GM10266 (cell line): ENCODE data around the gene EFCAB6.

Experiments
- DNase-seq: peaks from one replicate; pipeline ENCODE4 v3.0.0; 2012; ENCODE audit errors: extremely low spot score
- TF ChIP-seq, protein P1 (sequence below): IDR thresholded peaks from 2 replicates; pipeline ENCODE4 v1.5.1; 2012; ENCODE audit warnings: mild to moderate bottlenecking, low read depth; ENCODE audit not compliant: control insufficient read depth, insufficient read depth; ENCODE audit errors: missing control alignments

Gene EFCAB6

DNA sequence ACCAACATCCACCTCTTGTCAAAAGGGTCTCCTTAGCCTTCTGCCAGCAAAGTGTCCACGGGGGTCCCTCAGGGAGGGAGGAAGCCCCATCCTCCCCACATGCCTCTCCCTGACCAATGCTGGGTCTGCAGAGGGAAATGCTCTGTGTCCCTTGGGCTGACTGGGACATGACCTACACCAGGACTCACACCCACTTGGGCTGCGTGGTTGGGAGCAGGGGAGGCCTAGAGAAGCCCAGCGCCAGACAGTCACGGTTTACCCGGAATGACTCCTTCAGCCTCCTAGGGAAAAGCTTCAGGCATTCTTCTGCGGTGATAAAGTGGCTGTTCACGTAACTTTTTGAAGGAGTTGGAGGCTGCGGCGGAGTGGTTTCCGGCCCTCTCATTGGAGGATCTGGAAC is 180.3 kb downstream of the EFCAB6 start:
- TF ChIP-seq, protein P1, sequence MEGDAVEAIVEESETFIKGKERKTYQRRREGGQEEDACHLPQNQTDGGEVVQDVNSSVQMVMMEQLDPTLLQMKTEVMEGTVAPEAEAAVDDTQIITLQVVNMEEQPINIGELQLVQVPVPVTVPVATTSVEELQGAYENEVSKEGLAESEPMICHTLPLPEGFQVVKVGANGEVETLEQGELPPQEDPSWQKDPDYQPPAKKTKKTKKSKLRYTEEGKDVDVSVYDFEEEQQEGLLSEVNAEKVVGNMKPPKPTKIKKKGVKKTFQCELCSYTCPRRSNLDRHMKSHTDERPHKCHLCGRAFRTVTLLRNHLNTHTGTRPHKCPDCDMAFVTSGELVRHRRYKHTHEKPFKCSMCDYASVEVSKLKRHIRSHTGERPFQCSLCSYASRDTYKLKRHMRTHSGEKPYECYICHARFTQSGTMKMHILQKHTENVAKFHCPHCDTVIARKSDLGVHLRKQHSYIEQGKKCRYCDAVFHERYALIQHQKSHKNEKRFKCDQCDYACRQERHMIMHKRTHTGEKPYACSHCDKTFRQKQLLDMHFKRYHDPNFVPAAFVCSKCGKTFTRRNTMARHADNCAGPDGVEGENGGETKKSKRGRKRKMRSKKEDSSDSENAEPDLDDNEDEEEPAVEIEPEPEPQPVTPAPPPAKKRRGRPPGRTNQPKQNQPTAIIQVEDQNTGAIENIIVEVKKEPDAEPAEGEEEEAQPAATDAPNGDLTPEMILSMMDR = no peak
- DNase-seq = no peak

DNA sequence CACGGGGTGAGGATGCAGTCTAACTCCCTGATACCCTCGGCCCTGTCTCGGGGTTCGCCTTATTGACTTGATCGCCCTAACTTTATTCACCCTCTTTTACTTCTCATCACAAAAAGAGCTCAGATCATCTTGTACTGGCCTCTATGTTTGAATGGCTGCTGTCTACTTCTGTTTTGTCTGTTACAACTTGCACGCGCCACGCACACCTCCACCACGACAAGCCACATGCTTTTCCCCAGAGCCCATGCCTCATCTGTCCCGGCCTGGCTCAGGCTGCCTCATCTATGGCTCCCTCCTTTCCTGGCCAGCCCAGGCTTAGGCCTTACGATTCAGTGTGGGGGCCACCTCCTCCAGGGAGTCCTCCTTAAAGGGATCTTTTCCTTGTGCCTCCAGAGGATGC is 180.9 kb downstream of the EFCAB6 start:
- TF ChIP-seq, protein P1 = no peak
- no peak for DNase-seq

DNA sequence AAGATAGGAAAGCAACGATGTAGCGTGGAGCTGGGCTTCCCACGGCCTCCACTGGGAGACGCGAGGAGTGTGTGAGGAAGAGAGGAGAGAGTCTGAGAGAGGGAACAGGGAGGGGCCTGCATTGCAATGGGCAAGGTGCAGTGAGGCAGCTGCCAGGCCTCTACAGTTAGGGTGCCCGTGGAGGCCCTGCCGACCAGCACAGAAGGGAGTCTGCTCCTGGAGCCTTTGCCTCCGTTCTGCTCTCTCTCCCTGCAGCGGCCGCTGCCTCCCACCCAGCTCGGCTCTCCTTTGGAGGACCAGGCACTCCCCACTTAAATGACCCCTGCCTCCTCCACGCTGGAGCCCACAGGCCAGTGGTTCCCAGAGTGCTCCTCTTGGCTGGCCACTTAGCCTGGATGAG is 181.7 kb downstream of the EFCAB6 start:
- DNase-seq = no peak
- TF ChIP-seq, protein P1 = no peak

DNA sequence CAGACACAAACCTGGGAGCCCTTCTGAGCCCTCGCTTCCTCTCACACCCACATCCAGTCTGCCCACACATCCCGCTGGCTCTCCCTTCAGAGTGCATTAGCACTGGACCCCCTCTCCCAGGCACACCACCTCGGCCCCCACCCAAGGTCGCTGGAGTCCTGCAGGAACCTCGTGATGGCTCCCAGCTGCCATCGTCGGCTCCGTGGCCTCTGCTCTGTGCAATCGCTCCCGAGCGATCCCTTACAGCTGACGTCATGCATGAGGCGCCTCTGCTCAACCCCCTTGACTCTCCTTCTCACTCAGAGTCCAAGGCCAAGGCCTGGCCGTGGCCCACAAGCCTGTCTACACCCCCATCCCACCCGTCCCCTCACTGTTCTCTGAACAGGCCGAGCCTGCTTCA is 183.9 kb downstream of the EFCAB6 start:
- no peak for DNase-seq
- TF ChIP-seq, protein P1 = no peak

DNA sequence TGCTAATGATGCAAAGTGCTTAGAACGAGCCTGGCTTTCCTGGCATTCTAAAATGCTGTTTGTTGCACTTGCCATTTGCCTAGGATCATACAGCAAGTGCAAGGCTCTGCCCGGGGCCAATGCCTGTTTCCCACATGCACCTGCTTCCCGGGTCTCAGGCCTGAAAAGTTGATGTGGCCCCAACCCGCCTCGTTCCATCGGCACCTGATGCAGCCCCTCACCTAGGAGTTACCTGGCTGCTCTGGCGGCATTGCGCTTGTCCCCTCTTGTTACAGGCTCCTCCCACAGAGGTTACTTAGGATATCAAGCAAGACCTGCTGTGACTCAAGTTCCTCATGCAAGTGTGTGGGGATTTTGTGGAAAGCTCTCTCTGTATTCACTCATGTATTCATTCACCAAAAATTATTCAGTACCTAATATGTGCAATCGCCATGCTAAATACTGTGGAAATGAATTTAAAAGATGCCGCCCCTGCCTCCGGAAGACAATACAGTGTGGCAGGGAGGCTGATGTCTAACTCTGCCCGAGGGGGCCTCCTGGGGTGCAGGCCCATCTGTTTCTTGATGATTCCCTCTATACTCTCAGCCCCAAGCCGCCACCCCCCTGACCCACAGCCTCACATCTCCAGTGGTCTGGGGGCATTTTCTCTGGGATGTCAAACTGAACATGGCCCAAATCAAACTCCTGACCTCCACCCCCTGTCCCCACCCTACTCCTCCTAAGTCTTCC is 184.5 kb downstream of the EFCAB6 start:
- TF ChIP-seq, protein P1 = no peak
- no peak for DNase-seq

DNA sequence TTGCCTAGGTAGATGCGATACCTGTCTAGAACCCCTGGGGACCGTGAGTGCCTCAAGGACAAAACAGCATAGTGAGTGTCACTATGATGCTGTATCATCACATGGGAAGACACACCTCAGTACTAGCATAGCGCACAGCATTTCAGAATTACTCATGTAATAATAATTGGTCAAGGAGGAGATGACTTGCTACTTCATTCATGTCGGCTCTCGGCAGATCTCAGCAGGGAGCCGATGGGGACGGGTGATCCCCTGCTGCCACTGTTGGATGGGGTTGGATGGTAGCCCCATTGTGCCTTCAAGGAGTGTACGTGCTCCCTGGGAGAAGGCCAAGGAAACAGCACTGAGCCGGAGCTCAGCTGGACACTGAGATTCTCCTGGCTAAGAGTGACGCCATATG is 186.9 kb downstream of the EFCAB6 start:
- TF ChIP-seq, protein P1 = no peak
- no peak for DNase-seq

DNA sequence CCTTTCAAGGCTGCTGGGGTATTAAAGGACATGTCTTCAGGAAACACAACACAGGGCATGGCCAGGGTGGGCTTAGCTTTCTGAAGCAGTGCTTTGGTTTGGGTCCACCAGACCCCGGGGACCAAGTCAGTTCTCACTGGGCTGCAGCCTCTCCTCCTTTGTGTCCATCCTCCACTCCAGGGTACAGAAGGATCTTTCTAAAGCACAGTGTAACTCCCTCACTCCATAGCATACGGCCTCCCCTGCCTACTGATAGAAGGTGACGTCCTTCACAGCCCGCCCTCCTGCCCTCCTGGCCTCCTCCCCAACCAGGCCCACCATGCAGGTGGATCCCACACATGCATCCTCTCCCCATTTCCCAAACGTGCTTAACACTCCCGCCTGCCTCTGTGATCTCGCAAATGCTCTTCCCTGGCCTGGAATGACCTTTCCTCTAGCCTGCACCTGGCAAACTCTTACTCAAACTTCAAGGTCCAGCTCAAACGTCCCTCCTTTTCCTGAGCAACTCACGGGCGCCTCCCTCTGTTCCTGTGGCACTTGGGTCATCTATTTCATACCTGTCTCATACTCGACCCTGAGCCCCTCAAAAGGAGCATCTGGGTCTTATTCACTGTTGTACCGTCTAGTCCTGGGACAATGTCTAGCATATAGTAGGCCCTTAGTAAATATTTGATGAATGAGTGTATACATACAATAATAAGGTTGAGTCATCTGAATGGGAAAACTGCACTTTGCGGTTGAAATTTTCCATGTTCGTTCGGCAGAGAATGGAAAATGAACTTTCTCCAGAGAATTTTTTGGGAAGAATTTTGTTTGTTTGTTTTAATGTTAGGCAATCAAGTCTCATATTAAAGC is 187.7 kb downstream of the EFCAB6 start:
- TF ChIP-seq, protein P1 = no peak
- no peak for DNase-seq
